Measurements from ENCODE around the gene JUNB. TPM values are rescaled to one million over a fixed set of nuclear protein-coding genes. Genes with fewer than 3 reads are reported as not detected.

Gene JUNB
- 311 and 312 TPM in 2 replicates for total RNA-seq

GRCh38 chr19:12791345-12792050, at the start of gene JUNB:
JUNB (plus strand) TSS chr19:12791486; CDS start chr19:12791772, 286 bp downstream.
- Mint-ChIP-seq H3K27me3 (ENCODE audit: insufficient read depth) (no peaks in the 10 kb centered on the region), H3K9me3 (no peaks in the 10 kb centered on the region), H3K4me1 (ENCODE audit: low read depth) (peaks cover 39% of the 10 kb centered on the region), H3K4me3 (peak within 1 kb of the TSS; percentile 97), H3K36me3 (ENCODE audit: low read depth) (peaks cover 15% of the 10 kb centered on the region), H3K27ac (peak within 1 kb of the TSS; percentile 97)
- intact Hi-C loops (cut with micrococcal nuclease): loop anchor here (1.0 to 5.0 kb wide), 5 partner anchors 9 to 1704 kb away; partner anchors contain the start of genes CALR, LDLR and TNPO2
- peak; percentile 97 for DNase-seq (ENCODE audit: low spot score)

GRCh38 chr19:12745166-12745897, 46.0 kb upstream of the JUNB start:
- no peak for DNase-seq (ENCODE audit: low spot score)
- H3K27ac Mint-ChIP-seq: no peak overlapping the region
- no peak overlapping the region for H3K4me3 Mint-ChIP-seq
- no peaks in the 10 kb centered on the region for H3K27me3 Mint-ChIP-seq (ENCODE audit: insufficient read depth)
- no peaks in the 10 kb centered on the region for H3K4me1 Mint-ChIP-seq (ENCODE audit: low read depth)
- H3K9me3 Mint-ChIP-seq: peaks cover 6% of the 10 kb centered on the region
- H3K36me3 Mint-ChIP-seq (ENCODE audit: low read depth): peaks cover 29% of the 10 kb centered on the region
- intact Hi-C loops (cut with micrococcal nuclease): no loop called here

DNA sequence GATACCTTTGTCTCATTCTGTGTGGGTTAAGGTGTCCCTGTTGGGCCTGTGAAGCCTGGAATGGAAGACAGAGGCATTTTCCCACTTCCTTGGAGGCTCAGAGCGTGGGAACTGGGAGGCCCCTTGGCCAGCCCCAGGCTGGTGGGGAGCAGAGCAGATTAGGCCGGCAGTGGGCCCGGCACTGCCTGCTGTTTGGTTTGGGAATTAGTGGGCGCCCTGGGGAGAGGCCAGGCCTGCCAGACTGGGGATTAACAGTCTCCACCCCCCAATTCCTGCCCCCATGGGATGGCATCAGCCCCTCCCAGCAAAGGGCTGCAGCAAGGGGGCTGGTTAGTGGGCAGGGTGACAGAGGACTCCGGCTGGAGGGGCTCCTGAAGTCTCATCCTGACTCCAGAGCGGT, 42.8 kb upstream of the JUNB start:
- peaks cover 6% of the 10 kb centered on the region for H3K9me3 Mint-ChIP-seq
- peaks cover 22% of the 10 kb centered on the region for H3K36me3 Mint-ChIP-seq (ENCODE audit: low read depth)
- peaks cover 5% of the 10 kb centered on the region for H3K27me3 Mint-ChIP-seq (ENCODE audit: insufficient read depth)
- DNase-seq (ENCODE audit: low spot score): no peak
- H3K4me1 Mint-ChIP-seq (ENCODE audit: low read depth): no peaks in the 10 kb centered on the region
- no peak overlapping the region for H3K4me3 Mint-ChIP-seq
- H3K27ac Mint-ChIP-seq: no peak overlapping the region
- intact Hi-C loops (cut with micrococcal nuclease): no loop called here

- peaks cover 6% of the 10 kb centered on the region for H3K9me3 Mint-ChIP-seq
- H3K36me3 Mint-ChIP-seq (ENCODE audit: low read depth): peaks cover 18% of the 10 kb centered on the region
- no peak overlapping the region for H3K4me3 Mint-ChIP-seq
- no peaks in the 10 kb centered on the region for H3K4me1 Mint-ChIP-seq (ENCODE audit: low read depth)
- H3K27me3 Mint-ChIP-seq (ENCODE audit: insufficient read depth): peaks cover 5% of the 10 kb centered on the region
- intact Hi-C loops (cut with micrococcal nuclease): no loop called here
- DNase-seq (ENCODE audit: low spot score): no peak
- no peak overlapping the region for H3K27ac Mint-ChIP-seq
These were observed 41.3 kb upstream of the JUNB start for GRCh38 chr19:12749938-12750521.

GRCh38 chr19:12750851-12751250, 40.4 kb upstream of the JUNB start:
- Mint-ChIP-seq H3K9me3 (peaks cover 6% of the 10 kb centered on the region), H3K4me3 (no peak overlapping the region), H3K4me1 (ENCODE audit: low read depth) (no peaks in the 10 kb centered on the region), H3K27ac (no peak overlapping the region), H3K27me3 (ENCODE audit: insufficient read depth) (peaks cover 5% of the 10 kb centered on the region), H3K36me3 (ENCODE audit: low read depth) (peaks cover 15% of the 10 kb centered on the region)
- DNase-seq (ENCODE audit: low spot score): no peak
- intact Hi-C loops (cut with micrococcal nuclease): no loop called here

DNA sequence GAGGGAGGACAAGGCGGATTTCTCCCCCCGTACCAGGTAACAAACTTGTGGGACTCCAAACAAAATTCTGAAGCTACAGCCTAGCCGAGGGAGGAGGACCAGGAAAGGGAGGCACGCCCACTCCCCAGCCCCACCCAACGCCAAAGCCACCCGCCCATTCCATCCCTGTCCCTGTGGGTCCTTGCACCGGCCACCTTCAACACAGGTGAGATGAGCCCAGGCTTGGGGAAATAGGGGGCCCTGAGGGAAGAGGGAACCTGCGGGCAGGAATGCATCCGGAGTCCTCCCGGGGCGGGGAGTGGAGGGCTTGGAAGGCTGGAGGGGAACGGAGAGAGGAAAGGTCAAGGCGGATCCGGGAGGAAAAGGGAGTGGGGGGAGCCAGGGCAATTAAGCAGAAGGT, 39.7 kb upstream of the JUNB start, which contains the start of gene BEST2:
Gene BEST2 (plus strand): TSS at position 157 of the 400 bp plus-strand sequence. CDS start 802 bp downstream, outside the sequence.
- H3K27me3 Mint-ChIP-seq (ENCODE audit: insufficient read depth): peaks cover 5% of the 10 kb centered on the region
- intact Hi-C loops (cut with micrococcal nuclease): no loop called here
- H3K36me3 Mint-ChIP-seq (ENCODE audit: low read depth): peaks cover 15% of the 10 kb centered on the region
- DNase-seq (ENCODE audit: low spot score): no peak
- no peaks in the 10 kb centered on the region for H3K4me1 Mint-ChIP-seq (ENCODE audit: low read depth)
- H3K27ac Mint-ChIP-seq: no peak within 1 kb of the TSS
- H3K9me3 Mint-ChIP-seq: peaks cover 6% of the 10 kb centered on the region
- no peak within 1 kb of the TSS for H3K4me3 Mint-ChIP-seq

DNA sequence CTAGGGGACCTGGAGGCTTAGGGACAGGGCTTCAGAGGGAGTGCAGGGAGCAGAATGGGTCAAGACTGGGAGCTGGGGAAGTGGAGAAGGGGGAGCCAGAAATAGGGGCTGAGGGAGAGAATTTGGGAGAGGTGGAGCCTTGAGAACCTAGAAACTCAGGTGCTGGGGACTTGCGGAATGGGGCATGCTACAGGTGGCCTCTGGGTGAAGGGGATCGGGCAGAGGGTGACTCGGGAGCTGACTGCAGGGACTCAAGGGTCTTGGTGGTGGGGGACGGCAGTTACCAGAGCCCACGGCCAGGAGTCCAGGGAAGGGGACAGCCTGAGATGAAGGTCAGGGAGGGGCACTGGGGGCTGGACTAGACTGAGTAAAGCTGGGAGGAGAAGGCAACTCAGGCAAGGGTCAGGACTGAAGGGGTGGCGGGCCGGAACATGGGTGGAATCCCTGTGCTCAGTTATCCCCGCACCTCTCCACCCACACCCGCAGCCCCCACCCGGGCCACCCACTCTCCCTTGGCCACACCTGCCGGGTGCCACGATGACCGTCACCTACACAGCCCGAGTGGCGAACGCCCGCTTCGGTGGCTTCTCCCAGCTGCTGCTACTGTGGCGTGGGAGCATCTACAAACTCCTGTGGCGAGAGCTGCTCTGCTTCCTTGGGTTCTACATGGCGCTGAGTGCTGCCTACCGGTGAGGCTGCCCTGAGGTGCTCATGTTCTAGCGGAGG, 39.1 kb upstream of the JUNB start:
- peaks cover under 1% of the 10 kb centered on the region for H3K4me1 Mint-ChIP-seq (ENCODE audit: low read depth)
- H3K27me3 Mint-ChIP-seq (ENCODE audit: insufficient read depth): peaks cover 5% of the 10 kb centered on the region
- peaks cover 6% of the 10 kb centered on the region for H3K9me3 Mint-ChIP-seq
- intact Hi-C loops (cut with micrococcal nuclease): no loop called here
- H3K4me3 Mint-ChIP-seq: no peak overlapping the region
- DNase-seq (ENCODE audit: low spot score): no peak
- no peak overlapping the region for H3K27ac Mint-ChIP-seq
- peaks cover 12% of the 10 kb centered on the region for H3K36me3 Mint-ChIP-seq (ENCODE audit: low read depth)

DNA sequence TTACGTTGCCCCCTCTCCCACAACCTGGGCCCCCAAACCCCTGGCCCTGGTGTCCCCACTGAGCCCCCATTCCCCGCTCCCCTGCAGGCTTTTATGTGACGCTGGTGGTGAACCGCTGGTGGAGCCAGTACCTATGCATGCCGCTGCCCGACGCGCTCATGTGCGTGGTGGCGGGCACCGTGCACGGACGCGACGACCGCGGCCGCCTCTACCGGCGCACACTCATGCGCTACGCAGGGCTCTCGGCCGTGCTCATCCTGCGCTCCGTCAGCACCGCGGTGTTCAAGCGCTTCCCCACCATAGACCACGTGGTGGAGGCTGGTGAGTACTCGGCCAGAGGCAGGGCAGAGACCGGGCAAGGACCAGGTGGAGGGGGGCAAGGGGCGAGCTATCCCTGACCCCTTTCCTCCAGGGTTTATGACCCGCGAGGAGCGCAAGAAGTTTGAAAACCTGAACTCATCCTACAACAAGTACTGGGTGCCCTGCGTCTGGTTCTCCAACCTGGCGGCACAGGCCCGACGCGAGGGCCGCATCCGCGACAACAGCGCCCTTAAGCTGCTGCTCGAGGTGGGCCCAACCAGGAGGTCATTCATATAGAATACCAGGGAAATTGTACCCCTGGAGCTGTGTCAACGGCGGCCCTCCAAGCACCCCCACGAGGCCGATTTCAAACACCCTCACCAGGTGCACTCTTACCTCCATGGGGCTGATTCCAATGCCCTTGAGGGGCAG, 36.7 kb upstream of the JUNB start:
- intact Hi-C loops (cut with micrococcal nuclease): no loop called here
- Mint-ChIP-seq H3K27me3 (ENCODE audit: insufficient read depth) (peaks cover 10% of the 10 kb centered on the region), H3K4me3 (no peak overlapping the region), H3K9me3 (no peaks in the 10 kb centered on the region), H3K4me1 (ENCODE audit: low read depth) (peaks cover 5% of the 10 kb centered on the region), H3K27ac (no peak overlapping the region), H3K36me3 (ENCODE audit: low read depth) (no peaks in the 10 kb centered on the region)
- DNase-seq (ENCODE audit: low spot score): no peak

DNA sequence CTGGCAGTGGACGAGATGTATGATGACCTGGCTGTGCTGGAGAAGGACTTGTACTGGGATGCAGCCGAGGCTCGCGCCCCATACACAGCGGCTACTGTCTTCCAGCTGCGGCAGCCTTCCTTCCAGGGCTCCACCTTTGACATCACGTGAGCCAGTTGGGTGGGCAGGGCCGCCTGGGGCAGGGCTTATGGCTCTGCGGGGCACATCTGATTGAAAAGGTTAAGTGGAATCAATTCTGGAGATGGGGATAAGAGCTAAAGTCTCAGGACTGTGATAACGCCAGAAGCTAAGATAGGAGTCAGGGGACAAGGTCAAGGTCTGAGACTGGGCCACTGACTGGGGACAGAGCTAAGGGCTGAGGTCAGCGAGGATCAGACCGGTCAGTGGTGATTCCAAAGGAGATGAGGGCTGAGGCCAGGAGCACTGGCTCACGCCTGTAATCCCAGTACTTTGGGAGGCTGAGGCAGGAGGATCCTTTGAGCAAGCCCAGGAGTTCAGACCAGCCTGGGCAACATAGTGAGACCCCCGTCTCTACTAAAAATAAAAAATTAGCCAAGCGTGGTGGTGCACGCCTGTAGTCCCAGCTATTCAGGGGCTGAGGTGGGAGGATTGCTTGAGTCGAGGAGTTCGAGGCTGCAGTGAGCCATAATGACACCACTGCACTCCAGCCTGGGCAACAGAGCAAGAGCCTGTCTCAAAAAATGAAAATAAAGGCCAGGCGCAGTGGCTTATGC, 35.0 kb upstream of the JUNB start:
- peaks cover 5% of the 10 kb centered on the region for H3K4me1 Mint-ChIP-seq (ENCODE audit: low read depth)
- no peaks in the 10 kb centered on the region for H3K9me3 Mint-ChIP-seq
- no peaks in the 10 kb centered on the region for H3K36me3 Mint-ChIP-seq (ENCODE audit: low read depth)
- intact Hi-C loops (cut with micrococcal nuclease): no loop called here
- no peak for DNase-seq (ENCODE audit: low spot score)
- no peak overlapping the region for H3K27ac Mint-ChIP-seq
- H3K27me3 Mint-ChIP-seq (ENCODE audit: insufficient read depth): peaks cover 10% of the 10 kb centered on the region
- peak overlapping the region; percentile 22 for H3K4me3 Mint-ChIP-seq

- Mint-ChIP-seq H3K4me3 (peak overlapping the region; percentile 53), H3K27me3 (ENCODE audit: insufficient read depth) (peaks cover 8% of the 10 kb centered on the region), H3K27ac (no peak overlapping the region), H3K36me3 (ENCODE audit: low read depth) (no peaks in the 10 kb centered on the region), H3K9me3 (no peaks in the 10 kb centered on the region), H3K4me1 (ENCODE audit: low read depth) (peaks cover 5% of the 10 kb centered on the region)
- DNase-seq (ENCODE audit: low spot score): peak; percentile 68
- intact Hi-C loops (cut with micrococcal nuclease): loop anchor here (1.0 kb wide), 3 partner anchors 24 to 193 kb away; no protein-coding TSS in a partner anchor
These were observed 33.6 kb upstream of the JUNB start for GRCh38 chr19:12757544-12758274.

DNA sequence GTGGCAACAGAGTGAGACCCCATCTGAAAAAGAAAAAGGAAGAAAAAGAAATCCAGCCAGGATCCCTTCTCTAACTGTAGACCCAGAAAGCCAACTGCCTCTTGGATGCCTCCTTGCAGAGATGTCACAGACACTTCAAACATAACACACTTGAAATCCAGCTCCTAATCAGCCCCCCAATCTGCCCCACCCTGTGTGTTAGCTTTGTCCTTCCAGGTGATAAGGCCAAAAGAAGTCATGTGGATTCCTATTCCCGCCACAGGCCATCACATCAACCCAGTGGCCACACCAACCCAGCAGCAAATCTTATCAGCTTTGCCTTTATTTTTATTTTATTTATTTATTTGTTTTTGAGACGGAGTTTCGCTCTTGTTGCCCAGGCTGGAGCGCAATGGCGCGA, 31.6 kb upstream of the JUNB start:
- H3K27ac Mint-ChIP-seq: no peak overlapping the region
- H3K27me3 Mint-ChIP-seq (ENCODE audit: insufficient read depth): peaks cover 8% of the 10 kb centered on the region
- no peaks in the 10 kb centered on the region for H3K9me3 Mint-ChIP-seq
- no peak overlapping the region for H3K4me3 Mint-ChIP-seq
- H3K4me1 Mint-ChIP-seq (ENCODE audit: low read depth): peaks cover 5% of the 10 kb centered on the region
- intact Hi-C loops (cut with micrococcal nuclease): loop anchor here (1.0 kb wide), 2 partner anchors 37 to 88 kb away; no protein-coding TSS in a partner anchor
- DNase-seq (ENCODE audit: low spot score): no peak
- H3K36me3 Mint-ChIP-seq (ENCODE audit: low read depth): no peaks in the 10 kb centered on the region

Data from activated T-helper 1 cell treated with anti-CD3 and anti-CD28 coated beads, Interleukin-12 subunit alpha, Interleukin-12 subunit beta, Interleukin-2, Interleukin-4 antibody, amounts not matched to agents 30 ng/mL and 10 ng/mL and 1 ng/mL, durations not matched to agents 14 hours and 24 hours and 36 hours (primary cell).